GM12892 (cell line): ENCODE measurements around the gene ATF7.

Experiments used
- POLR2A ChIP-seq: IDR thresholded peaks from 2 replicates; pipeline ENCODE4 v1.6.1; 2011; ENCODE audit warnings: low read depth, low read length, control low read depth
- POLR2AphosphoS5 ChIP-seq: IDR thresholded peaks from 2 replicates; pipeline ENCODE4 v1.6.1; 2011; ENCODE audit warnings: low read depth, low read length, control low read depth
- TAF1 ChIP-seq: IDR thresholded peaks from 2 replicates; pipeline ENCODE4 v1.6.1; 2011; ENCODE audit warnings: low read depth, mild to moderate bottlenecking, control low read depth, low read length, borderline replicate concordance

GRCh38 chr12:53489242-53489864, 136.8 kb downstream of the ATF7 start:
- TF ChIP-seq POLR2AphosphoS5 (no peak), POLR2A (no peak), TAF1 (no peak)
